HT1080 (cell line): ENCODE results near the gene DST. TPM values are rescaled to one million over a fixed set of nuclear protein-coding genes. Genes with fewer than 3 reads are reported as not detected.

Experiments used
- DNase-seq: peaks from one replicate; pipeline ENCODE4 v3.0.0-alpha.2; 2015; ENCODE audit warnings: low read depth
- total RNA-seq: library from RNA; depleted of rRNA; stranded (reverse); fragments of >200 nt; shearing (Covaris generic); gene quantifications from 2 replicates; pipeline ENCODE4 v1.2.3, GENCODE V29; 2014

Gene DST
- total RNA-seq, 1 experiment from 2014 or later, result 98.5 TPM

DNA sequence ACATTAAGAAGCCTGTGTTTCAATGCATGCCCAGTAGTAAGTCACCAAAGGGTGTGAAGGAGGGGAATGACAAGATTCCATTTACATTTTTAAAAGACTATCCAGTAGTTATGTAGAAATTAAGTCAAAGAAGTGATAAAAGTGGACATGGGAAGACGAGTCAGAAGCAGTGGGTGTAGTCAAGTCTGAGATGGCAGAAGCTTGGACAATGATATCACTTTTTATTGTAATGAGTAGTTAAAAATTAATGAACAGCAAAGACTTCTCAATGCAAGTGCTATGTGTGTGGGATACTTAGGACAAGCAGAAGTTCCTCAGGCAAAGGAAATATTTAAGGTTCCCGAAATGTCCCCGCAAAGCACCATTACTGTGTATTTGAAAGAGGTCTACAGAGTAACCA is 156.0 kb downstream of the DST start:
- no peak for DNase-seq

DNA sequence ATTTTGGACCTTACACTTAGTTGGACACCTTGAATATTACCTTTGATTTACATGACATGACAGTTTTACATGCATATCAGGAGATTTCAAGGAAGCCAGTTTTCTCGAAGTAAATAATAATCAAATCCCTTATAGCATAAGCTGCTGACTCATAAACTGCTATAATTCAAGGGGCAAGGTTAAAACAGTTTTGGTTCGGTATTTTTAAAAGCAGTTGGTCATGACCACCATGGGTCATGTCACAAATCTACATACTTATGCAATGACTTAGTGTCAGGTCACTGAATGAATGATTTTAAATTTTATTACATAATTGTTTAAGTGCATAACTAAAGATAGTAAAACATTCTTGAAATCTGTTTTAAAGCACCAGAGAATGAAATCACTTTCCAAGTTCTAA is 158.0 kb downstream of the DST start:
- peak; percentile 2 for DNase-seq

- DNase-seq, result no peak
Observed at GRCh38 chr6:56483929-56484328, 158.8 kb downstream of the DST start.

DNA sequence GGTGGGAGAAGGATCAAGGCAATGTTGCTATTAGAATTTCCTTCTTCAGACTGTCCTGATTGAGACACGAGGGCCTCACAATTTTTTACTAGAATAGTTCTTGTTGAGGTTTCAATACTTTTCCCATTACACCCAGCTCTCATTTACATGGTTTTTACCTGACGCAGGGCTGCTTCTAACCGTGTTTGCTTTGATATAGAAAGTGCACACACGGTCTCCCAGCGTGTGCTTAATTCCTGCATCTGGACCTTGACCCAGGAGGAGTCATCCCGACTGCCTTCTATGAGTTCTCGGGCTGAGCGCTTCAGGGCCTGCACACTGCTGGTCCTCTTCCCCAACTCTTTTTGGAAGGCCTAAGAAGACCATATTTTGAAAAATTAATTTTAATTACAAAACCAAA is 160.2 kb downstream of the DST start:
- DNase-seq, result no peak

GRCh38 chr6:56481957-56482356 is 160.7 kb downstream of the DST start:
- no peak for DNase-seq

DNA sequence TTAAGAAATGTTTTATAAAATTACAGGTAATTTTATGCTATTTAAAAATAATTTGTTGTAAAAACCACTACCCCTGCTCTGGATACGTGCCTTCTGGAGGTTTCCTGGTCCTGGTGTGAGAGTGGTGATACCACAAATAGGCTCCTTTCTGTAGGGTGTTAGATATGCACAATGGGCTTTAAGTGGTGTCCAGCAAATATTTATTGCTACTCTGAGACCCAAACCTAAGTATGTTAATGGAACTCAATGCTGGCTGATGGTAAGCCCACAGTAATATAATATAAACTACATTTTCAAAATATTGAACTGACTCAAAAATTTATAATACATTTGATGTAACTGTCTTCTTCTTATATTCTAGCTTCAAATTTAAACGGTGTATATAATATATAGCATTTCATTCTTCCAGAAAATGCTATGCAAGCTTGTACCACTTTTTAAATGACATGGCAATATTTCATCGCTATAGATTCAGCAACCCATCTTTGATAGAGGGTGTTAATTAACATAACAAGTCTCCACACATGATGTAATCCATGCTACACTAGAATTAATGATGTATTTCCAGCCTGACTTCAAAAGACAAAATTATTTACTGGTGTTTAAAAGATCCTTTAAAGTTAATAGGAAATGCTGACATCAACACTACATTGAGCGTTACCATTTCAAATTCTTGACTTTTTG is 161.9 kb downstream of the DST start:
- no peak for DNase-seq

DNA sequence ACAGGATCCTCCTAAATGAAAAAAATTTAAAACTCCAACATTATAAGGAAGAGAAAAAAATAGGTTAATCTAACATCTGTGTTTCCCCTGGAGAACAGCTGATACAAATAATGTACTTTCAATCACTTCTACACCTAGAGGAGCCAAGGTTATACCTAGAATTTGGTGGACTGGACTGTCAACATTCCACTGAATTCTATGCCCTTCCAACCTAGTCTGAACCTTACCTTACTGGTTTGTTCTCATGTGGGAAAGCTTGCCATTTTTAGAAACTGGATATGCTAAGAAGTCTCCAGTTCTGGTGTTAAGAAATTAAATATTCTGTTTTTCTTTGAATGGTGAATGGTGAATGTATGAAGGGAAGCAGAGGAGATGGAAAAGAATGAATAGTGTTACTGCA is 162.4 kb downstream of the DST start:
- DNase-seq, result no peak

GRCh38 chr6:56479381-56479780 is 163.3 kb downstream of the DST start:
- DNase-seq, result no peak

GRCh38 chr6:56478202-56478601 is 164.5 kb downstream of the DST start:
- no peak for DNase-seq

GRCh38 chr6:56477241-56477640 is 165.4 kb downstream of the DST start:
- no peak for DNase-seq

- no peak for DNase-seq
Observed at GRCh38 chr6:56475736-56476457, 166.8 kb downstream of the DST start.

GRCh38 chr6:56474532-56474931 is 168.2 kb downstream of the DST start:
- no peak for DNase-seq

DNA sequence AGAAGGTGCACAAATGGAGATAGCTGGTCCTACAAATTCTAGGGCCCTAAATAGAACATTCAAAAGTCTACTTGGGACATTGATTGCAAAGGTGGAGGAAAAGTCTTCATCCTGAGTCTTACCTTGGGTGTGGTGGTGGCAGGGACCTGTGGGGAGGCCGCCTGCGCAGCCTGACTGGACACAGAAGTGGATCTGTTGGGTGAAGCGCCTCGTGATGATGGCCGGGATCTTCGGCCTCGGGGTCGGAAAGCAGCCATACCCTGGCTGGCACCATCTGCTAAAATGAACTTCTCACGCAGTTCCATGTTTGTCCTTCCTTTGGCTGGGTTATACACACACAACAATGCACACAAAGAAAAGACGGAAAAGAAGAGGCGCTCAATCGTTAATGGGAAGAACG is 179.2 kb downstream of the DST start:
- DNase-seq, result no peak

GRCh38 chr6:56459030-56459805 is 183.5 kb downstream of the DST start:
- DNase-seq, result no peak

GRCh38 chr6:56458324-56458884 is 184.3 kb downstream of the DST start:
- DNase-seq, result no peak

GRCh38 chr6:56456785-56457184 is 185.9 kb downstream of the DST start:
- DNase-seq, result no peak

DNA sequence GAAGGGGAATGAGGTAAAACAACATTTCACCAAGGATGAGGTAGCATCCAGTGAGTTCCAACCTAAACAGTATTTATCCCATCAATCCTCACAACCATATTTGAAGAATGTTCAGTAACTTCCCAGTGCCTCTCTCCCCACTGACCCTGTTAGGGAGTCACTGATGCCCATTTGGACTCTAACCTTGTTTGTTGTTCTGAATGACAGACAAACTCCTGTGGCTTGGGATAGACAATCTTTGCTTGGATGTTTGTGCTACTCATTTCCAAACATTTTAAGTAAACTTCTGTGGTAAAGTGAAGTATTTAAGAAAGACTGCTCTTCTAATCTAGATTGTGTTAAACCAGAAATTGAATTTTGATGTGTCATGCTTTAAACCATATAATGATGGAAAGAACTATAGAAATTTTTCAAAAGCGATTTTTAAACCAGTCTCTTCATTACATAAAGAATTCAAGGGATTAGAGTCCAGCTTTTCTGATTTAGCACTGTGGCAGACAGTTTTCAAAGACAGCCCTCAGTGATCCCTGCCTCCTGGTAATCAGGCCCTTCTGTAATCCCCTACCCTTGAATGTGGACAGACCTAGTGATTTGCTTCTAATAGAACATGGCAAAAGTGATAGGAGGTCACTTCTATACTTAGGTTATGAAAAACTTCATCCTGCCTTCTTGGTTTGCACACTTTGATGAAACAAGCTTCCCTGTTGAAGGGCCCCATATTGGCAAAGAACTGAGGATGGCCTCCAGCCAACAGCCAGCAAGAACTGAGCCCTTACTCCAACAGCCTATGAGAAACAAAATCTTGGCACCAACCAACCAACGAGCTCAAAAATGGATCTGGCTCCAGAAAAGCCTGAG is 191.6 kb downstream of the DST start:
- DNase-seq, result no peak

DNA sequence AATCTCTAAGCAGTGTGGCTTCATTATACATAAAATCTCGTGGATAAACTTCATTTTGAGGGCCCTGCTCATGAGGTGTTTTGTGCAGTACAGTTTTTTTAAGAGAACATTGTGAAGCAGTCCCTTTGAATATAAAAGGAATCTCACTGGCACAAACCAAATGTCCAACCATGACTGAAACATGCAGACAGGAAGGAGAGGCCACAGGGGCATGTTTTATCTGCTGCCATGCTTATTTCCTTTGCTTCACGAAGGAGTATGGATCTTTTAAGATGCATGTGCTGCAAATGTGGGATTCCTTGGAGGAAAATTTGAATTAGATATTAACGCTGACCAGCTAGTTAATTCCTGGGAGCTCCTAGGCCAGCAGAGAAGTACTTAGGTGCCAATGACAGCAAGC is 192.3 kb downstream of the DST start:
- no peak for DNase-seq

- no peak for DNase-seq
Observed at GRCh38 chr6:56448046-56448445, 194.6 kb downstream of the DST start.

- DNase-seq, result no peak
Observed at GRCh38 chr6:56445818-56446217, 196.9 kb downstream of the DST start.

DNA sequence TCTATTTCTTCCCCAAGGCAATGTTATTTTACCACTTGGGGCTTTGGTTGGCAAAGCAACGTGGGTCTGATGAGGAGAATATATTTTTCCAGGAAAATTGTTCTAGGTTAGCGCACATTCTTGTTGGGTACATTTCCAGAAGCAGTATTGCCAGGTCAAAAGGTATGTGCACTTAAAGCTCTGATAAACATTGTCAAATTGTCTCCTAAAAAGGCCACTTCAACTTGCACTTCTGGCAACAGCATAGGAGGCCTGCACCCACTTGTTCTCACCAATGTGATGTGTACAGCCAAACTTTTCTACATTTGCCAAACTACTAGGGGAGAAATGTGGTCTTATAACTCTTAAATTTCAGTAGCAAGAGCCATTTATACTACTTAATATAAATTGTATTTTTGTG is 197.8 kb downstream of the DST start:
- no peak for DNase-seq
